Naive B cell (primary cell): ENCODE measurements around the gene MMP14. TPM values are rescaled to one million over a fixed set of nuclear protein-coding genes. Genes with fewer than 3 reads are reported as not detected.

Experiments used
- ATAC-seq, 2 donors: fragments of 150-1000 bp; cut with Tn5 transposase; 2 replicates each; pipeline ENCODE4 v1.10.0; 2021; ENCODE audit warnings: low read depth in 2 of 2, mild to moderate bottlenecking in 2 of 2, moderate library complexity in 2 of 2
- DNase-seq: peaks from one replicate; pipeline ENCODE4 v3.0.0; 2022
- H3K27ac Mint-ChIP-seq, 6 donors: one replicate each; pipeline ENCODE4 v1.8.0; 2020 to 2022; ENCODE audit warnings: mild to moderate bottlenecking in 6 of 6, mixed read lengths in 6 of 6, moderate library complexity in 5 of 6, inconsistent platforms in 2 of 6
- H3K27me3 Mint-ChIP-seq, 3 donors: one replicate each; pipeline ENCODE4 v1.8.0; 2021 to 2022; ENCODE audit warnings: mixed read lengths in 3 of 3, mild to moderate bottlenecking in 1 of 3
- H3K36me3 Mint-ChIP-seq, 2 donors: one replicate each; pipeline ENCODE4 v1.8.0; 2020 to 2022; ENCODE audit warnings: mixed read lengths in 2 of 2, inconsistent platforms in 1 of 2, mild to moderate bottlenecking in 1 of 2
- H3K4me1 Mint-ChIP-seq, 3 donors: one replicate each; pipeline ENCODE4 v1.8.0; 2020 to 2022; ENCODE audit warnings: mixed read lengths in 3 of 3, inconsistent platforms in 1 of 3, mild to moderate bottlenecking in 1 of 3, moderate library complexity in 1 of 3
- H3K4me3 Mint-ChIP-seq, 8 donors: one replicate each; pipeline ENCODE4 v1.8.0; 2020 to 2022; ENCODE audit warnings: mild to moderate bottlenecking in 8 of 8, mixed read lengths in 8 of 8, moderate library complexity in 8 of 8, inconsistent platforms in 2 of 8
- H3K9me3 Mint-ChIP-seq, 7 donors: one replicate each; pipeline ENCODE4 v1.8.0; 2020 to 2022; ENCODE audit warnings: mixed read lengths in 7 of 7, mild to moderate bottlenecking in 5 of 7, inconsistent platforms in 2 of 7, moderate library complexity in 1 of 7
- polyA plus RNA-seq, 6 donors: library from polyadenylated mRNA; unstranded; fragments of 300-500 nt; fragmentation: Illumina TruSeq; gene quantifications; one replicate each; pipeline ENCODE4 v1.2.3, GENCODE V29; 2021; ENCODE audit warnings: low read depth in 6 of 6

MMP14 gene
- polyA plus RNA-seq, 6 donors from 2014 or later, result not detected

GRCh38 chr14:22882064-22882463, 45.7 kb downstream of the MMP14 start:
- no peak for ATAC-seq
- peaks cover 43 to 59% (median 50%) of the 10 kb centered on the region in 3 donors for H3K4me1 Mint-ChIP-seq
- H3K36me3 Mint-ChIP-seq, result peaks cover 3 to 22% of the 10 kb centered on the region in 2 donors
- peak overlapping the region in 4 of 8 donors; percentile 14 to 71 (median 18) for H3K4me3 Mint-ChIP-seq
- H3K27me3 Mint-ChIP-seq, result no peaks in the 10 kb centered on the region
- H3K9me3 Mint-ChIP-seq, result no peaks in the 10 kb centered on the region
- H3K27ac Mint-ChIP-seq, result peak overlapping the region in 4 of 6 donors; percentile 40 to 92 (median 76)
- DNase-seq, result no peak

- Mint-ChIP-seq H3K9me3 (no peaks in the 10 kb centered on the region), H3K36me3 (peaks cover 3 to 18% of the 10 kb centered on the region in 2 donors), H3K27ac (peak overlapping the region in 4 of 6 donors; percentile 33 to 79 (median 66)), H3K27me3 (no peaks in the 10 kb centered on the region), H3K4me3 (peak overlapping the region in 3 of 8 donors; percentile 19 to 47 (median 37)), H3K4me1 (peaks cover 48 to 61% (median 55%) of the 10 kb centered on the region in 3 donors)
- DNase-seq (peak; percentile 29), ATAC-seq (peak; percentile 14 to 19)
Observed at GRCh38 chr14:22882529-22883172, 46.3 kb downstream of the MMP14 start.

- Mint-ChIP-seq H3K4me3 (peak within 1 kb of the TSS in 7 of 8 donors; percentile 37 to 93 (median 47)), H3K9me3 (no peaks in the 10 kb centered on the region), H3K4me1 (peaks cover 52 to 61% (median 60%) of the 10 kb centered on the region in 3 donors), H3K36me3 (peaks cover 3 to 10% of the 10 kb centered on the region in 2 donors), H3K27me3 (no peaks in the 10 kb centered on the region), H3K27ac (peak within 1 kb of the TSS in 5 of 6 donors; percentile 66 to 92 (median 74))
- DNase-seq (no peak), ATAC-seq (no peak)
Observed at GRCh38 chr14:22883173-22883976, 47.0 kb downstream of the MMP14 start, which contains the start of gene REM2. Gene REM2, plus strand, starts transcription at chr14:22883222. Its CDS starts 66 bp downstream, at chr14:22883288.

- Mint-ChIP-seq H3K27ac (peak overlapping the region in 4 of 6 donors; percentile 41 to 85 (median 78)), H3K4me3 (peak overlapping the region in 5 of 8 donors; percentile 10 to 93 (median 62)), H3K36me3 (peaks cover 2 to 3% of the 10 kb centered on the region in 2 donors), H3K27me3 (no peaks in the 10 kb centered on the region), H3K4me1 (peaks cover 48 to 63% (median 63%) of the 10 kb centered on the region in 3 donors), H3K9me3 (no peaks in the 10 kb centered on the region)
- DNase-seq (no peak), ATAC-seq (no peak)
Observed at GRCh38 chr14:22884076-22884737, 47.8 kb downstream of the MMP14 start.

- H3K4me3 Mint-ChIP-seq, result peak overlapping the region in 7 of 8 donors; percentile 33 to 98 (median 92)
- H3K27ac Mint-ChIP-seq, result peak overlapping the region in 5 of 6 donors; percentile 32 to 96 (median 69)
- H3K27me3 Mint-ChIP-seq, result no peaks in the 10 kb centered on the region
- H3K9me3 Mint-ChIP-seq, result no peaks in the 10 kb centered on the region
- DNase-seq (no peak), ATAC-seq (no peak)
- H3K4me1 Mint-ChIP-seq, result peaks cover 54 to 70% (median 69%) of the 10 kb centered on the region in 3 donors
- H3K36me3 Mint-ChIP-seq, result no peaks in the 10 kb centered on the region
Observed at GRCh38 chr14:22884738-22885523, 48.5 kb downstream of the MMP14 start.

GRCh38 chr14:22885975-22886374, 49.6 kb downstream of the MMP14 start:
- Mint-ChIP-seq H3K36me3 (no peaks in the 10 kb centered on the region), H3K27ac (peak overlapping the region; percentile 38 to 99 (median 96)), H3K27me3 (no peaks in the 10 kb centered on the region), H3K9me3 (no peaks in the 10 kb centered on the region), H3K4me1 (peaks cover 60 to 79% (median 75%) of the 10 kb centered on the region in 3 donors), H3K4me3 (peak overlapping the region; percentile 75 to 98 (median 93))
- no peak for DNase-seq
- no peak for ATAC-seq

GRCh38 chr14:22886500-22887259, 50.3 kb downstream of the MMP14 start:
- Mint-ChIP-seq H3K4me1 (peaks cover 56 to 77% (median 74%) of the 10 kb centered on the region in 3 donors), H3K9me3 (no peaks in the 10 kb centered on the region)

GRCh38 chr14:22887260-22887989, 51.0 kb downstream of the MMP14 start:
- H3K4me1 Mint-ChIP-seq, result peaks cover 51 to 74% (median 68%) of the 10 kb centered on the region in 3 donors
- H3K4me3 Mint-ChIP-seq, result peak overlapping the region; percentile 89 to 98 (median 94)
- H3K27ac Mint-ChIP-seq, result peak overlapping the region; percentile 93 to 99 (median 98)
- no peaks in the 10 kb centered on the region for H3K27me3 Mint-ChIP-seq
- DNase-seq (peak; percentile 51), ATAC-seq (peak; percentile 20 to 24)
- H3K9me3 Mint-ChIP-seq, result no peaks in the 10 kb centered on the region
- no peaks in the 10 kb centered on the region for H3K36me3 Mint-ChIP-seq

More at GRCh38 chr14:22886500-22887259, 50.3 kb downstream of the MMP14 start:
- DNase-seq, result peak; percentile 76
- H3K27ac Mint-ChIP-seq, result peak overlapping the region; percentile 95 to 99 (median 98)
- H3K4me3 Mint-ChIP-seq, result peak overlapping the region; percentile 89 to 98 (median 94)
- no peaks in the 10 kb centered on the region for H3K27me3 Mint-ChIP-seq
- H3K36me3 Mint-ChIP-seq, result no peaks in the 10 kb centered on the region
- ATAC-seq, result peak; percentile 60 to 62

GRCh38 chr14:22887990-22888378, 51.6 kb downstream of the MMP14 start:
- Mint-ChIP-seq H3K4me3 (peak overlapping the region; percentile 89 to 98 (median 94)), H3K4me1 (peaks cover 47 to 69% (median 62%) of the 10 kb centered on the region in 3 donors), H3K36me3 (no peaks in the 10 kb centered on the region), H3K27me3 (no peaks in the 10 kb centered on the region), H3K27ac (peak overlapping the region; percentile 83 to 99 (median 98)), H3K9me3 (no peaks in the 10 kb centered on the region)
- DNase-seq (peak; percentile 83), ATAC-seq (peak; percentile 63 to 65)

- Mint-ChIP-seq H3K4me3 (peak overlapping the region; percentile 63 to 98 (median 94)), H3K4me1 (peaks cover 41 to 63% (median 55%) of the 10 kb centered on the region in 3 donors), H3K27me3 (no peaks in the 10 kb centered on the region), H3K27ac (peak overlapping the region; percentile 83 to 99 (median 98)), H3K9me3 (no peaks in the 10 kb centered on the region), H3K36me3 (no peaks in the 10 kb centered on the region)
- ATAC-seq, result peak; percentile 44 to 47
- peak; percentile 51 for DNase-seq
Observed at GRCh38 chr14:22888662-22889061, 52.3 kb downstream of the MMP14 start.

- Mint-ChIP-seq H3K36me3 (no peaks in the 10 kb centered on the region), H3K27ac (peak overlapping the region in 3 of 6 donors; percentile 42 to 93 (median 49)), H3K4me1 (peaks cover 28 to 47% (median 38%) of the 10 kb centered on the region in 3 donors), H3K27me3 (no peaks in the 10 kb centered on the region), H3K9me3 (no peaks in the 10 kb centered on the region), H3K4me3 (peak overlapping the region in 2 of 8 donors; percentile 51 to 64)
- no peak for ATAC-seq
- no peak for DNase-seq
Observed at GRCh38 chr14:22890416-22890815, 54.0 kb downstream of the MMP14 start.
